GM21367 (cell line): ENCODE measurements around the gene EHBP1.
"Not testable (repeated sequence)": the region's sequence is repeated elsewhere in the genome, so short reads cannot be mapped to it uniquely, and the experiment has no call there.

Experiments used
- ATAC-seq: cut with Tn5 transposase; IDR thresholded peaks from one replicate; pipeline ENCODE4 v1.9.1; 2021; ENCODE audit not compliant: unreplicated experiment

The EHBP1 gene

DNA sequence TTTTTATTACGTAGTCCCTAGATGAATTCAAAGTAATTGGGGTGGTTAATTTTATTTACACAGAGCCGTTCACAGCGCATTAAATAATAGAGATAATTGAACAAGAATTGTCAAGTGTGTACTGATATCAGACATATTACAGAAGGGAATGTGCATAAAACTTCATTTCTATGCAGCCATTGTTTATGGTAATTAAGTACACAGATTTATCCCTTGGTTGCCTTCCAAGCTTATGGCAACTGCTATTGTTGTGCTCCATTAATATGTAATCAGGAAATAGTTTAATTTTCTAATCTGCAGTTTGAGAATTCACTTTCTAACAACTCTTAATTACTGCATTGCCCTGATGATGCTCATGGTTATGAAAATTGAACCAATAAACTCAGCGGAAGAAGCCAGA is 297.8 kb downstream of the EHBP1 start:
- no peak for ATAC-seq

- no peak for ATAC-seq
Measured at GRCh38 chr2:63007813-63008458, 302.4 kb downstream of the EHBP1 start.

DNA sequence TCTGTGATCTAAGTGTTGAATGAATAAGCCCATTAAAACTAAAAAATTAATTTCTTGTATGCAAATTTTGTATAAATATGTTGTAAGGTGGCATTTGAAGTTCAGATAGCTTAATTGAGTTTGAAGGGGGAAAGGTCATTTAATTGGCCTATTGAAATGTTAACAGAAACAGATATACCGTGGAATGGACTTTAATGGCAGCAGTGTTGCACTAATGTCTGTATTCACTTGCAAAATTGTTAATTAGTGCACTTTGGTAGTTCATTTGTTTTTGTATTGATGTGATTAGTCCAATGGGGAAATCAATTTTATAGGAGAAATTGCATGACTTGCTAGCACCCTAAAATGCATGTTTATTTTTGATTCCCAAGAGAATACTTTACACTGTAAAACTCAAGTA is 303.3 kb downstream of the EHBP1 start:
- no peak for ATAC-seq

DNA sequence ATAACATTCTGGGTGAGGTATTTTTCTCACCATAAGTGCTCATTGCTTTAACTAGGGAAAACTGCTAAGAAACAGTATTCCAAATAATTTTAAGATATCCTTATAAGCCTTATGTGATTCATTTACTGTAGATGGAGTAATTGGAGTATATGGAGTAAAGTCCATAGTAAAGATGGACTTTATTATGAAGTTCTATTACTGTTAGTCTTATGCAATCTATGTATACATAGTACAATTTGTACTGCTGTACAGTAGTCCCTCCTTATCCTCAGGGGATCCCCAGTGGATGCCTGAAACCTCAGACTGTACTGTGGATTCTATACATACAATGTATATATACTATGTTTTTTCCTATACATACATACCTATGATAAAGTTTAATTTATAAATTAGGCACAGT is 304.0 kb downstream of the EHBP1 start:
- ATAC-seq = no peak

GRCh38 chr2:63012541-63012940 is 307.0 kb downstream of the EHBP1 start:
- ATAC-seq = no peak

GRCh38 chr2:63013438-63013837 is 307.9 kb downstream of the EHBP1 start:
- no peak for ATAC-seq

GRCh38 chr2:63015389-63015788 is 309.9 kb downstream of the EHBP1 start:
- ATAC-seq = no peak

DNA sequence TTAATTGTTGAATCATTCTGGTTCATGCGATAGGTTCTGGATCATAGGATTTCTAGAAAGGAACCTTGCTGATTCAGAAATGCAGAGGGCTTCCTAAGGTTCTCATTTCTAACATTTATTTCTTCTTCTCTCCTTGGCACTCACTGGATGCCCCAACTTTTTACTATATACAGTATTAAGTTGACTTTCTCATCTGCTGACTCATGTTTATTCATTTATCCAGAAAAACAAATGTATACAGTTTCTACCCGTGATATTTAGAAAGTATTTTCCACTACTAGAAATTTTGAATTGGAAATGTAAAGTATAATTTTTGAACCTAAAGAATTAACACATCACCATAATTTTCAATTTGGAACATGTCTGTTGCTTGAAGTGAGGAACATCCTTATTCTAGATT is 312.9 kb downstream of the EHBP1 start:
- ATAC-seq = no peak

GRCh38 chr2:63019686-63020085 is 314.2 kb downstream of the EHBP1 start:
- ATAC-seq = not testable (repeated sequence)

- no peak for ATAC-seq
Measured at GRCh38 chr2:63023444-63023843, 317.9 kb downstream of the EHBP1 start.

GRCh38 chr2:63027220-63027619 is 321.7 kb downstream of the EHBP1 start:
- ATAC-seq = no peak

DNA sequence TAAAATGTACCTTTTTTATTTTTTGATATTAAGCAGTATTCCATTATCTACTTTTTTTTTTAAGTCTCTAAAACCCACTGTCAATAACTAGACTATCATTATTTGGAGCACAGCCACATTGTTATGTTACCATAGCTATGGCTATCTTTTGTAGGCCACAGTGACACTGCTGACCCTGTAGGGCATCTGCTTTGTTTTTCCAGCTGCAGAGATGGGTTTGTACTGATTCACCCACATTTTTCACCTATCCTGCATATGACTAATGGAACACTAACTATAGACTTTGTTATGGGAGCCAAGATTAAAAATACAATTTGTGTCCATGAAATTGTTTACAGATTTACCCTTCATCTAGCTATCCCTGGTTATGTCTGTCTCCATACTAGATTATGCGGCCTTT is 323.5 kb downstream of the EHBP1 start:
- ATAC-seq = no peak

GRCh38 chr2:63034526-63034925 is 329.0 kb downstream of the EHBP1 start:
- ATAC-seq = no peak

- no peak for ATAC-seq
Measured at GRCh38 chr2:63035169-63035568, 329.7 kb downstream of the EHBP1 start.

DNA sequence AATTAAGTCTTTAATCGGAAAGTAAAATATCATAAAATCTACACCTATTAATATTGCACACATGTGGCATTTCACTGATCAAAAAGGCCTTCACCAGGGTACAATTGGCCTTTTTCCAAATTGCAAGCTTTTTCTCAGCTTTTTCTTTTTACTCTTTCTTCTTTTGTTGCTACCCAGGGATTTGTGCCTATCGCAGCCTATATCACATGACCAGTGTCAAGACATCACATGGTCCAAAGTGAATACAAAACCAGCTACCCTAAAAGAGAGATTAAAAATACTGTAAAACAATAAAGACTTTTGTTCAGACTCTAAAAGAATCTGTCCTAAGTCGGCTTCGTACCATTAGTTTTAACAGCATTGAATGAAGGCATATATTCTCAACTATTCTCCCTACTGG is 330.1 kb downstream of the EHBP1 start:
- ATAC-seq = no peak

DNA sequence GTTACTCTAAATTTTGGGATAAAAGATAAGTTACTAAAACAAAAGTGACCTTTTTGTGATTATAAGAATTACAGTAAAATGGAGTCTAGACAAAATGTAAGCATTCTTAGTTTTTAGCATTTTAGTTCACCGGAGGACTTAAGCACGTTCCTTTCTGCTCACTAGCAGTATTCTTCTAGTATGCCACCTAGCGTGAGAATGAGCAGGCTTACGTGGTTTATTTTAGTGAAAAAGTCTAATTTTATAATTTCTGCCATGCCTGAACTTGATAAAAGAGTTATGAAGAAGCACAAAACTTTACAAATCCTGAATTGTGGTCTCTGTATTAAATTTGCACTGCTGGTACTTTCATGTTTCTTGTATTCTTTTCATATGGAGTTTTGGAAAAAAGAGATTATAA is 332.5 kb downstream of the EHBP1 start:
- no peak for ATAC-seq

DNA sequence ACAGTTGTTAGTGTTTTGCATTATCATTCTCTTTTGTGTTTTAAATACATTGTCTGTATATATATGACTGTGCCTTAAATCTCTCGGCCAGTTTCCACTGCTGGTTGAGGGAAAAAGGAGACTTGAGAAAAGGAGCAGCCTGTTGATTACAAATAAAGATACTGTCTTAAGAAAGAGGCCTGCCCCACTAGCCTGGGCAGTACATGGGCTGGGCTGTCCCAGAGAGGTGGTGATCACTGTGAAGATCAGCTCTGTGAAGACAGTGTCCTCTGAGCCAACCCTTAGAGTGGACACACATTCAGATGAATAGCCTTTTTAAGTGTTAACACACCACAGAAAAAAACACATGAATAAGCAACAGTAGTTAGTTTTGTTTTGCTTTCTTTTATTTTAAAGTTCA is 335.1 kb downstream of the EHBP1 start:
- no peak for ATAC-seq

- no peak for ATAC-seq
Measured at GRCh38 chr2:63041592-63041991, 336.1 kb downstream of the EHBP1 start.

DNA sequence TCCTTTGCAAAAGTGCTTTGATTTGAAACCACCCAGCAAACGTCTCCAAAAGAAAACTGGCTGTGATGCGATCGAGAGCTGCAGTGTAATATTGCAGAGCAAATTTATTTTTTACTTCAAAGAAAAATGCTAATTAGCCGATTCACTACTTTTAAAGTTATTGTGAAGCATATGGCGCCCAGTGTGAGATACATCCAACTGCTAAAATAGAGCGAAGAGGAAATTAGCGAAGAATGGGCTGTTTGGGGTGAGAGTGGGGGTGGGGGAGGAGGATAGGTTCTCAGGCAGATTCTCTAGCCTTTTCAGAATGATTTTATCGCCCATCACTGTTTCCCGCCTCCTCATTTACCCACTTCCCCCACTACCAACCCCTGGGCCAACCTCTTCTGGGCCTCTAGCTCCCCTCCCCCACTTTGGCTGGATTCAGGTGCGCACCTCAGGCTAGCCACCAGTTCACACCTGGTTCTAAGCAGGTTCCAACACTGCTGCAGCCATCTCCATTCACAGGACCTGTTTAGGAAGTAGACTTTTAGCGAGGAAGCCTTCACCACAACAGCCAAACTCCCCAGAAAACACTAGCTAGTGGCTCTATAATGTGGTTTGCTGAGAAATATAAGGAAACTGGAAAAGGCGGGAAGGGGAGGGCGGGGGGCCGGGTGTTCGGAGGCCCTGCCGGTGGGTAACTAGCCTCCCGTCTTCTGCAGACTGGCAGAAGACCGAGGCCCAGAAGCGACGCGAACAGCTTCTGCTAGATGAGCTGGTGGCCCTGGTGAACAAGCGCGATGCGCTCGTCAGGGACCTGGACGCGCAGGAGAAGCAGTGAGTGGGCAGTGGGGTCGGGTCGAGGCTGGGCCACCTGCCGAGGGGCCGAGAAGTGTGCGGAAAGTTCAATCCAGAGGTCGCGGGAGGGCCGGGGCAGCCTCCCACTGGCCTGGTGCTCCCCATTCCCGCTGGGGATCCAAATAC is 339.1 kb downstream of the EHBP1 start:
- ATAC-seq = no peak

DNA sequence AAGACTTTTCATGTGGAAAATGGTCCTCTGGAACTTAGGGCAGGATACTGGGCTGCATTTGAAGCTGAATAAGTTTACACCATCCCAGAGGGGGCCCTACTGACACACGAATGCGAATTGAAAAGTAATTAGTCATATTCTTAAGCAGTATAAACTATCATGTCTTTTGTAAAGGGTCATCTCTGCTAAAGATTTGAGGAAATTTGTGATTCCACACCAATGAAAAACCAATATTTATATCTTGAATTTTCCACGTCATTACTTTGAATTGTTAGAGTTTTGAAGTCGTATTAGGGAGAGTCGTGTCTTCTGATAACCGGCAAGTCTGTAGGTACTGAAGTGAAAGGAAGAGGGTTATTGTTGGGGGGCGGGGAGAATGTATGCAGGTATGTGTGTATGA is 341.0 kb downstream of the EHBP1 start:
- no peak for ATAC-seq

DNA sequence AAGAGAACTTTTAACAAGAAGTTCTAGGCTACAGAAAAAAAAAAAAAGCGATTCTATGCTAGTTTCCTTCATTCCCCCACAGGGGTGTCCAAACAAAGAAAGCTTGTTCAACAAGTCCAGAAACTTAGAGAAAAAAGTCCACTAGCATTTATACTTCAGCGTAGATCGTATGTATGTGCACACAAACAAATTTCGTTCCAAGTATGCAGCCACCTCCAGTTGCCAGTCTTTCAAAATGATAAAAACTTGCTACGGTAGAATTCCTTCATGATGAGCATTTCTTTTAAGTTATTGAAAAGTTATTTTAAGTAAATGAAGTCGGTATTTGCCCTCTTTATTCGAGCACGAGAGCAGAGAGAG is 341.4 kb downstream of the EHBP1 start:
- ATAC-seq = no peak
